ENCODE measurements around the gene GPR42. TPM values are rescaled to one million over a fixed set of nuclear protein-coding genes. Genes with fewer than 3 reads are reported as not detected.

The GPR42 gene
- total RNA-seq, 4 donors from 2014 or later: not detected

DNA sequence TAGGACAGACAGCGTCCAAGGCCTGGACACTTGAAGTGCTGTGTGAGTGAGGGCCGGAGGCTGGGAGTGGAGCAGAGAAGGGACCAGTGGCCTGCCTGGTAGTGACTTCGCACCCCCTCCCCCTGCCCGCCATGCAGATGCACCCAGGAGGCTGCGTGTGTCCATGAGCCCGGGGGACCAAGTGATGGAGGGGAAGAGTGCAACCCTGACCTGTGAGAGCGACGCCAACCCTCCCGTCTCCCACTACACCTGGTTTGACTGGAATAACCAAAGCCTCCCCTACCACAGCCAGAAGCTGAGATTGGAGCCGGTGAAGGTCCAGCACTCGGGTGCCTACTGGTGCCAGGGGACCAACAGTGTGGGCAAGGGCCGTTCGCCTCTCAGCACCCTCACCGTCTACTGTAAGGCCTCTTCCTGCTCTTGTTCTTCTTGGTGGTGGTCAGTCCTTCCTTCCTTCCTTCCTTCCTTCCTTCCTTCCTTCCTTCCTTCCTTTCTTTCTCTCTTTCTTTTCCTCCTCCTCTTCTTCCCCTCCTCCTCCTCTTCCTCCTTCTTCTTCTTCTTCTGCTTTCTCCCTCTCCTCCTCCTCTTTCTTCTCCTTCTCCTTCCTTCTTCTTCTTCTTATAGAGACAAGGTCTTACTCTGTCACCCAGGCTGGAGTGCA lies 29.2 kb upstream of the GPR42 start:
- intact Hi-C loops (cut with DNase I; ENCODE audit: low total_unique reads): no loop called here
- DNase-seq (ENCODE audit: low spot score in 2 of 2): no peak
- H3K4me3 ChIP-seq (ENCODE audit: low read depth, poor library complexity, severe bottlenecking): no peak overlapping the region
- 84 to 85% methylated on average over 14 of the region's 14 CpGs for WGBS, 2 donors
- TF ChIP-seq POLR2A (IDR thresholded peaks at IDR 0.05): no peak
- TF ChIP-seq, protein P1, sequence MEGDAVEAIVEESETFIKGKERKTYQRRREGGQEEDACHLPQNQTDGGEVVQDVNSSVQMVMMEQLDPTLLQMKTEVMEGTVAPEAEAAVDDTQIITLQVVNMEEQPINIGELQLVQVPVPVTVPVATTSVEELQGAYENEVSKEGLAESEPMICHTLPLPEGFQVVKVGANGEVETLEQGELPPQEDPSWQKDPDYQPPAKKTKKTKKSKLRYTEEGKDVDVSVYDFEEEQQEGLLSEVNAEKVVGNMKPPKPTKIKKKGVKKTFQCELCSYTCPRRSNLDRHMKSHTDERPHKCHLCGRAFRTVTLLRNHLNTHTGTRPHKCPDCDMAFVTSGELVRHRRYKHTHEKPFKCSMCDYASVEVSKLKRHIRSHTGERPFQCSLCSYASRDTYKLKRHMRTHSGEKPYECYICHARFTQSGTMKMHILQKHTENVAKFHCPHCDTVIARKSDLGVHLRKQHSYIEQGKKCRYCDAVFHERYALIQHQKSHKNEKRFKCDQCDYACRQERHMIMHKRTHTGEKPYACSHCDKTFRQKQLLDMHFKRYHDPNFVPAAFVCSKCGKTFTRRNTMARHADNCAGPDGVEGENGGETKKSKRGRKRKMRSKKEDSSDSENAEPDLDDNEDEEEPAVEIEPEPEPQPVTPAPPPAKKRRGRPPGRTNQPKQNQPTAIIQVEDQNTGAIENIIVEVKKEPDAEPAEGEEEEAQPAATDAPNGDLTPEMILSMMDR (IDR thresholded peaks at IDR 0.05): no peak

DNA sequence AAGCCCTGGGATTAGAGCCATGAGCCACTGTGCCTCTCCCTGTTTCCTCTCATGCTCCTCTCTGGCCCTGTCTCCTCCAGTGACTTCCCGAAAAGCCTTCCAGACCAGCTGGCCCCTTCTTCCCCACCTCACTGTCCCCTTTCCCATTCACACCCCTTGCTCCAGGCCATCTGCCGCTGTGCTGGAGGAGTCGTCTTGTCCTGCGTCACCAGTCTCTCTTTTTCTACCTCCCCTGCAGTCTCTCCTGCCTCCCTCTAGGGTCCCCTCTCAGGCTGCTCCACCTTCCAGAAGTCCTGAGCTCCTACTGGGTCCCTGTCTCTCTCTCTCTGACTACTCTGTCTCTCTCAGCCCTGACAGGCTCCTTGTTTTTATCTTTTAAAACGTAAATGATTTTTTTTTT lies 28.4 kb upstream of the GPR42 start:
- TF ChIP-seq, protein P1 (IDR thresholded peaks at IDR 0.05): no peak
- no peak for TF ChIP-seq POLR2A (IDR thresholded peaks at IDR 0.05)
- no peak for DNase-seq (ENCODE audit: low spot score in 2 of 2)
- no peak overlapping the region for H3K4me3 ChIP-seq (ENCODE audit: low read depth, poor library complexity, severe bottlenecking)
- 46 to 55% methylated on average over 5 of the region's 5 CpGs for whole genome bisulfite sequencing, 2 donors
- intact Hi-C loops (cut with DNase I; ENCODE audit: low total_unique reads): no loop called here

DNA sequence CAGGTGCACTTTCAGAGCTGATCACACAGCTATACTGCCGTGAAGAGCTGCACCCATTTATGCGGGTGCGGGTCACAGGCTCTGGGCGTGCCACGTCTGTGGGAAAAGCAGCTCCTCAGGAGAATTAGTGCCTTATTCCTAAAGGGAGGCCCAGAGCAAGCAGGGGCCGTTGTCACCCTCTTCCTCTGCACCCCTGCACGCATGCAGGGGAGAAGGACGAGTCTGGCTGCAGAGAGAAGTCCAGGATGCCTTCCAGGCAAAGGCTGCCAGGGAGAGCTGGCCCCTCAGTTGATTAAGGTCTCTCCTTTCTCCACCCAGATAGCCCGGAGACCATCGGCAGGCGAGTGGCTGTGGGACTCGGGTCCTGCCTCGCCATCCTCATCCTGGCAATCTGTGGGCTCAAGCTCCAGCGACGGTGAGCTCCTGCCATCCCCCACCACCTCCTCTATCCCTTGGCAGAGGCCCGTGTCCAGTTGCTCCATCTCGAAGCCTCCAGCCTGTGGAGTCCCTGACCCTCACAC lies 26.3 kb upstream of the GPR42 start:
- TF ChIP-seq POLR2A (IDR thresholded peaks at IDR 0.05): no peak
- TF ChIP-seq, protein P1 (IDR thresholded peaks at IDR 0.05): no peak
- H3K4me3 ChIP-seq (ENCODE audit: low read depth, poor library complexity, severe bottlenecking): no peak overlapping the region
- 79 to 81% methylated on average over 17 of the region's 17 CpGs for WGBS, 2 donors
- DNase-seq (ENCODE audit: low spot score in 2 of 2): peak in 1 of 2 donors; percentile 67
- intact Hi-C loops (cut with DNase I; ENCODE audit: low total_unique reads): no loop called here

DNA sequence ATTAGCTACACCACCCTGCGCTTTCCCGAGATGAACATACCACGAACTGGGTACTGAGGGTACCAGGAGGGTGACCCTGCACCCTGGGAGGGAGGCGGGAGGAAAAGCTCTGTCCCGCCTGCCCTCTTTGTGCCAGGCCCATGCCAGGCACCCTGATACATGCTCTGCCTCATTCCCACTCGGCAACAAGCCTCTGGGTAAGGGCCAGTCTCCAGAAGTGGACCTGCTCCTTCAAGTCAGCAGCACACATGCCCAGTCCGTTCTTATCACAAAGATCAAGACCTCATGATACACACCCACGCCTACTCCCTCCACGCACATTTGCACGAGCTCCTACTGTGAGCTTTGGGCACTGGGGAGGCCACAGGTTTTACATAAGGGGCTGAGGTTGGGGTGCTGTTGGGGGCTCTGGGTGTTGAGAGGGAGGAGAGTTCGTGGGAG lies 25.2 kb upstream of the GPR42 start:
- H3K4me3 ChIP-seq (ENCODE audit: low read depth, poor library complexity, severe bottlenecking): no peak overlapping the region
- TF ChIP-seq, protein P1 (IDR thresholded peaks at IDR 0.05): no peak
- no peak for TF ChIP-seq POLR2A (IDR thresholded peaks at IDR 0.05)
- 68 to 72% methylated on average over 11 of the region's 11 CpGs for WGBS, 2 donors
- DNase-seq (ENCODE audit: low spot score in 2 of 2): peak in 1 of 2 donors; percentile 67
- intact Hi-C loops (cut with DNase I; ENCODE audit: low total_unique reads): no loop called here

DNA sequence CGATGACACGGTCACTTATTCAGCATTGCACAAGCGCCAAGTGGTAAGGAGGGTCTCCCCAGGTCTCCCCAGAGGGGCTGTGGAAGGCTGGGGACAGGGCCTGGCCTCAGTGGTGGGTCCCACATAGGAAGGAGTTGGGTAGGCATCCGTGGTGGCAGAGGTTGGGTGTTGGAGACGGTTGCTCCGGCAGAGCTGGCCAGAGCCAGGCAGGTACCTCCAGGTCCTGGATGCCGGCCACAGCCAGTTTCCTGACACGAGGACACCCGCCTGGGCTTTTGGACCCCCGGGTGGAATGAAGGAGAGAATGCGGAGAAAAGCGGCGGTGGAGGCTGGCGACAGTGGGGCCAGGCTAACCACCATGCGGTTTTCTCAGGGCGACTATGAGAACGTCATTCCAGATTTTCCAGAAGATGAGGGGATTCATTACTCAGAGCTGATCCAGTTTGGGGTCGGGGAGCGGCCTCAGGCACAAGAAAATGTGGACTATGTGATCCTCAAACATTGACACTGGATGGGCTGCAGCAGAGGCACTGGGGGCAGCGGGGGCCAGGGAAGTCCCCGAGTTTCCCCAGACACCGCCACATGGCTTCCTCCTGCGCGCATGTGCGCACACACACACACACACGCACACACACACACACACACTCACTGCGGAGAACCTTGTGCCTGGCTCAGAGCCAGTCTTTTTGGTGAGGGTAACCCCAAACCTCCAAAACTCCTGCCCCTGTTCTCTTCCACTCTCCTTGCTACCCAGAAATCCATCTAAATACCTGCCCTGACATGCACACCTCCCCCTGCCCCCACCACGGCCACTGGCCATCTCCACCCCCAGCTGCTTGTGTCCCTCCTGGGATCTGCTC lies 24.4 kb upstream of the GPR42 start:
- 56 to 58% methylated on average over 28 of the region's 28 CpGs for WGBS, 2 donors
- no peak overlapping the region for H3K4me3 ChIP-seq (ENCODE audit: low read depth, poor library complexity, severe bottlenecking)
- DNase-seq (ENCODE audit: low spot score in 2 of 2): peak in 1 of 2 donors; percentile 79
- TF ChIP-seq POLR2A (IDR thresholded peaks at IDR 0.05): no peak
- TF ChIP-seq, protein P1 (IDR thresholded peaks at IDR 0.05): no peak
- intact Hi-C loops (cut with DNase I; ENCODE audit: low total_unique reads): no loop called here
